GM21447 (cell line): ENCODE results near the gene SDC3.

Experiments
- ATAC-seq: cut with Tn5 transposase; IDR thresholded peaks from one replicate; pipeline ENCODE4 v1.9.1; 2021; ENCODE audit not compliant: unreplicated experiment

Gene SDC3

GRCh38 chr1:30891227-30891552 lies 17.4 kb downstream of the SDC3 start:
- ATAC-seq, result no peak

GRCh38 chr1:30890502-30891226 lies 17.9 kb downstream of the SDC3 start:
- no peak for ATAC-seq

DNA sequence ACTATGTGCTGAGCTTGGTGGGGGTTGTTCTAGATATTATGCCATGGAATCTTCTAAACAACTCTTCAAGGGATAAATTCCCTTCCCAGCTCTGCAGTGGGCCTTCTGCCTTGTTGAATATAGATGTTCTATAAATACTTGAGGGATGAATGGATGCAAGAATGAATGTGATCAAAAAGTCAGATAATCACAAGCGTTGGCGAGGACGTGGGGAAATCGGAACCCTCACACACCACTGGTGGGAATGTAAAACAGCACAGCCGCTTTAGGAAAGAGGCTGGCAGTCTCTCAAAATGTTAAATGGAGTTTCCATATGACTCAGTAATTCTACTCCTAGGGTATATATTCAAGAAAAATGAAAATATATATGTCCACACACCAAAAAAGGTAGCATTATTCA lies 19.0 kb downstream of the SDC3 start:
- no peak for ATAC-seq

DNA sequence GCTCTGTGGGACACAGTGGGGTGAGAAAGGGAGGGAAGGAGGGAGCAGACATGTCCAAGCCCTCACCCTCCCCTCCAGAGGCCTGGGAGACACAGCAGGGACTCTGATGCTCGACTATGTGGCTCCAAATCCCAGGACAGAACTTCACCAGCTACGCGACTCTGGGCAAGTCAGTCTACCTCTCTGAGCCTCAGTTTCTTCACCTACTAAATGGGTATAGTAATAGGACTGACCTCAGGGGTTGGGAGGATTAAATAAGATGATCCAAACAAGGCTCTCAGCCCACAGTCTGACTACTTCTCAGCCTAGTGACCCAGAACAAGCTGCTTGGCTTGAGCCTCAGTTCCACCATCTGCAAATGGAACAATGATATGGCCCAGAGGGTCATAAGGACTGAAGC lies 19.6 kb downstream of the SDC3 start:
- no peak for ATAC-seq

GRCh38 chr1:30888391-30888790 lies 20.2 kb downstream of the SDC3 start:
- no peak for ATAC-seq

DNA sequence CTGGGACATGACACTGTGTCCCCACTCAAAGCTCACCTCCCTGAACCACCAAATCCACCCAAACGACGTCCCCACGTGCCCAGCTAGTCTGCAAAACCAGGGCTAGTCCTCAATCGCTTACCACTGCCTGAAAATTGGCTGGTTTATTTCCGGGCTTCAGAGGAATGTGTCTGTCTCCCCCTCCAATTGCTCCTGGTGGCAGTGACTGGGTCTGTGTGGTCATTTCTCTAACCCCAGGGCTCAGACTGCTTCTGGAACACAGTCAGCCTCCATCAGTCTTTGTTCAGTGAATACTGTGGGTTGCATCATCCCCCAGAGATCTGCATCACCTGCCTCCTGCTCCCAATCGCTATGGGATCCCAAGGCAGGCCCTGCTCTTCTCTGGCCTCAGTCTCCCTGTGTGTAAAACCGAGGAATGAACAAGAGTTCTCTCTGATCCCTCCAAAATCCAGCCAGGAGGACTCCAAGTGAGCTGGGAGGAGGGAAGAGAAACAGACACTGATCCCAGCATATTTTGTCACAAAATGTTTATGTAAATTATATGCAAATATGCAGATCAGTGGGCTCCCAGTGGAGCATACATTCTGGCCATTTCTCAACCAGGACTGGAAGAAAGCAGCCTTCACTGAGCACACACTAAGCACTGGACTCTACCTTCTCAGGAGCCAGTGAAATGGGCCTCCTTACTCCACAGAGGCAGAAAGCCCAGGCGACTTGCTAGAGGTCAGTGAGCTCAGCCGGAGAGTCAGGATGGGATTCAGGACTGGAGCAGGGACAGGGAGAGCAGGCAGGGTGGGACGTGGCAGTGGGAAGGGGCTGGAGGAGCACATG lies 20.9 kb downstream of the SDC3 start:
- ATAC-seq, result no peak

GRCh38 chr1:30886710-30887428 lies 21.7 kb downstream of the SDC3 start:
- no peak for ATAC-seq

- no peak for ATAC-seq
These were observed 22.7 kb downstream of the SDC3 start for GRCh38 chr1:30885570-30886522.

DNA sequence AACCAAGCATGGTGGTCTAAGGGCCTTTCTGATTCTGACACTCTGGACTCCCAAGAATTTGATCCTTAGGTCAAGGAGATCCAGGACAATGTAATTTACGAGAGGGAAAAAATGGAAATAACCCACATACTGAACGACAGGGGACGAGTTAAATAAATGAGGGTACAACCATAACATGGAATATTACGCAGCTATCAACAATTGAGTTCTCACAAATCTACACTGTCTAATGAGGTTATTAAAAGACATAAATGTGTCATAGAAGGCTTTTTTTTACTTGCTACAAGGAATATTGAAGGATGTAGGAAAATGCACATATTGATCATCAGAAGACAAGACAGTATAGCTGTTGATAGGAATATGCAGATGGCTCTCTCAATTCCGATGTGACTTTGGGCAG lies 23.8 kb downstream of the SDC3 start:
- no peak for ATAC-seq

- ATAC-seq, result no peak
These were observed 25.0 kb downstream of the SDC3 start for GRCh38 chr1:30883389-30884172.

- no peak for ATAC-seq
These were observed 25.7 kb downstream of the SDC3 start for GRCh38 chr1:30882678-30883388.

DNA sequence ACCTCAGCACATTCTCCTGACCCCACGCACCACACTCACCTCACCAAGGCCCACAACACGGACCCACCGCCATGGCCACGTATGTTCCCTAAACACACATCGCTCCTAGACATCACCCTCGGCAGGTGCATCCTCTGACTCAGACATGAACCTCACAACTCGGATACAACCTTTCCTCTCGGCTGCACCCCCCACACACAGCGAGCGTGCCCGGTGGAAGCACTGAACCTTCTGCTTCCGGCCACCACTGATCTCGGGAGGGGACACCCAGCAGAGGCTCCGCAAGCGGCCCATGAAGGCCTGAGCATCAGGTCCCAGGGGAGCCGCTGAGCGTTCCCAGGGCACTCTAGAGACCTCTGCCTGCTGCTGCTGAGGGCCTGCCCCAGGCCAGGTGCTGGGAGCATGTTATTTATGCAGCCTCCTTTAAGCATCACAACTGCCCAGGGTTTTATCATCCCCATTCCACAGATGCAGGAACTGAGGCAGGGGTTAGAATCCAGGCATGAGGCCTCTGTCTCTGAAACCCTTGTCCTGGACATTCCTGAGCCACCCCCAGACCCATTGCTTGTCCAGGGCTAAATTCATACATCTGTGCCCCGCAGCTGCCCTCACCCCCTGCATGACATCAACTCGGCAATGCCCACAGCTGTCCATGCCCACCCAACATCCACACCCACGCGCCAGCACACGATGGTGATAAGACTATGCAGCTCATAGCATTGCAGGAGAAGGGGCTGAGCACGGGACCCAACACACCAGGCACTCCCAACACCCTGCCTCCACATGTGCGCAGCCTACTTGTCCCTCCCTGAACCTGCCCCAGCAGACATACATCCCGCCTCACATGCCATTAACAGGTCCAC lies 27.0 kb downstream of the SDC3 start:
- ATAC-seq, result peak; percentile 81

DNA sequence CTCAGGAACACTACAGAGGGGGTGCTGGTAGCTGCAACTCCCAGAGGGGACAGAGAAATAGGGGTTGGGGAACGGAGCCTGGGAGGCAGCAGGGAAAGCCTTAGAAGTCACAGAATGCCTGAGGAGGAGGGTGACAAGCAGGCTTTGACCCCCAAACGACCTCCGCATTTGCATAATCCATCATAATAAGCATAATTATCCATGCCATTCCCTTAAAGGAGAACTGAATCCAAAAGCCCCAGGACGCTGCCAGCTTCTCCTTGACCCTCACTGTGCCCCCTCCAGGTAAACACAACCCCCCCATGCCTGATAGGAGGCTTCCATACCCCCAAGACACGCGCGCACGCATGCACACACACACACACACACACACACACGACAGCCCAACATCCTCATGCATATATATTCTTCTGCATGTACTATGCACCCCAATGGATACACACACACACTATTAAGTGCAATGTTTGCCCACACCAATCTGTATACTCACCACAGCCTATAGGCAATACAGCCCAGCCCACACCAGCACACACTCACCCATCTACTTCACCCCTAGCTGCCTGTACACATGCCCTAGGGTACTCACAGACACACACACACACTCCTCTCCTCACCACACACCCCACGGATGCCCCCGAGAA lies 27.8 kb downstream of the SDC3 start:
- no peak for ATAC-seq

DNA sequence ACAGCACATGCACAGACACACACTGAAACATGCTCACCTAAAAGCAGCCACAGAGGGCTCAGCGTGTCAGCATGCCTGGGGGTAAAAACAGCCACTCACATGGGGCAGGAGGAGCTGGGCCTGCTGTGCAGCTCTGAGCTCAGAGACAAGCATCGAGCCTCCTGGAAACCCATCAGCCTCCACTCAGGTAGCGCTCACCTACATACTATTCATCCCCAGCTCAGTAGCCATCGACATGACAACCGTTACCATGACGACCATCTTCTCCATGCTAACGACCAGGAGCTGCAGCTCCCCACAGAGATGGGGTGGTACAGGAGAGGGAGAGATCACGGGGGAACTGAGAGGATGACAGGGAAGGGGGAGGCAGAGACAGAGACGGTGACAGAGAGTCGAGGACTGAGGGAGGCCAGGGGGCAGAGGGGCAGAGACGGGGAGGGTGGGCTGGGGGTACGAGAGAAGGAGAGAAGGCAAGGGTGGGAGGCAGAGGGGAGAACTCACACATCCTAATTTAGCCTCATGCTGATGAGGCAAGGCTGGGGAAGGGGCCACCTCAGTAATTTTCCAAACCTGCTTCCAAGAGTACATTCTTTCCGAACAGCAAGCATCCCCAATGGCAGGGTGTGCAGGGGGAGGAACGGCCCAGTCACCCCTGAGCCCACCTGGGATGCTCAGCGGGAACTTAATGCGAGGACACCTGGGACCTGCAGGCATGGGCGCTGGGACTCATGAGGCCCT lies 28.4 kb downstream of the SDC3 start:
- ATAC-seq, result no peak

DNA sequence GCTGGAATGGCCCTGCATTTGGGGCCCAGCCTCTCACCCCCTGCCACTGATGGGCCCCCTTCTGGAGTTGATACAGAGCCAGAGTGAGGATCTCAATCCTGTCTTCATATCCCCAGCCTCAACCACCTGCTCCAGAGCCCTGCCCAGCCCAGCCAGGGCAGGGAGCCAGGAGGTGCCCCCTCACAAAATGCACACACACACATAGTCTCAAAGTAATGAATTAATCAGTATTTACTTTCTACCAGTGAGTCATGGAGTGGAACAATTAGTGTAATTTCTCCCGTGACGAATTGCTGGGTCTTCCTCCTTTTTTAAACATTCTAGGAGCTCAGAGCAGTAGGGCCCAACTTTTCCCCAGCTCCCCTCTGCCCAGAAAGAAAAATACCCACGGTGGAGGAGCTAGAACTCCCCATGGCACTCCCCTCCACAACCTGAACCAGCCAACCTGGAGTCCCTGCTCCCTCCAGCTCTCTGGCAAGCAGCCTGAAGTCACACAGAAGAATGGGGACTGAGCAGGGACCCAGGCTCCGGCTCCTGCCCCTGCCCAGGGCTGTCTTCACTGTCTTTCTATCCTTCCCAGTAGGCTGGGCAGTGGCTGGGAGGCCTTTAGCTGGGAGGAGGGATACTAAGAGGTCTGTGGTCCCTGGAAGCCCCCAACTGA lies 29.3 kb downstream of the SDC3 start:
- ATAC-seq, result no peak

GRCh38 chr1:30878559-30878958 lies 30.0 kb downstream of the SDC3 start:
- no peak for ATAC-seq

- ATAC-seq, result no peak
These were observed 30.5 kb downstream of the SDC3 start for GRCh38 chr1:30878016-30878415.
